Measurements from ENCODE around the gene ZNF778. TPM values are rescaled to one million over a fixed set of nuclear protein-coding genes. Genes with fewer than 3 reads are reported as not detected.

The ZNF778 gene
- total and polyA plus RNA-seq, 12 donors, result 1.9 to 20.5 (median 8.4) TPM

- Histone ChIP-seq H3K4me3 (peak overlapping the region in 1 of 4 donors; percentile 82), H3K27ac (peak overlapping the region in 1 of 5 donors; percentile 82), H3K9me3 (replicated peaks in 1 of 3) (peaks cover 0 to 3% (median 0%) of the 10 kb centered on the region in 3 donors), H3K36me3 (replicated peaks in 1 of 2) (no peaks in the 10 kb centered on the region), H3K27me3 (no peaks in the 10 kb centered on the region), H3K4me1 (replicated peaks in 1 of 2) (peaks cover 7 to 8% of the 10 kb centered on the region in 2 donors)
- no peak for DNase-seq
- 49 to 79% (median 62%) methylated on average over 22 to 69 of the region's 69 CpGs for WGBS, 4 donors
- intact Hi-C loops (cut with DNase I), result loop anchor here in 1 of 2 donors (10.0 kb wide), 1 partner anchor 256 kb away; the partner anchor contains the start of gene SPG7
- no peak for TF ChIP-seq POLR2A (IDR thresholded peaks at IDR 0.05)
- no peak for TF ChIP-seq CTCF (IDR thresholded peaks at IDR 0.05)
These were observed 30.9 kb downstream of the ZNF778 start for GRCh38 chr16:89248196-89248982.

- Histone ChIP-seq H3K4me1 (replicated peaks in 1 of 2) (peaks cover 11 to 13% of the 10 kb centered on the region in 2 donors), H3K27ac (no peak overlapping the region), H3K4me3 (no peak overlapping the region), H3K36me3 (replicated peaks in 1 of 2) (no peaks in the 10 kb centered on the region), H3K9me3 (replicated peaks in 1 of 3) (peaks cover 0 to 3% (median 0%) of the 10 kb centered on the region in 3 donors), H3K27me3 (no peaks in the 10 kb centered on the region)
- 95 to 97% (median 95%) methylated on average over 10 of the region's 10 CpGs for WGBS, 4 donors
- no peak for DNase-seq
- intact Hi-C loops (cut with DNase I), result no loop called here
- TF ChIP-seq POLR2A (IDR thresholded peaks at IDR 0.05), result no peak
- no peak for TF ChIP-seq CTCF (IDR thresholded peaks at IDR 0.05)
These were observed 36.2 kb downstream of the ZNF778 start for GRCh38 chr16:89253548-89254287.

GRCh38 chr16:89256651-89257254 lies 39.2 kb downstream of the ZNF778 start:
- WGBS, 4 donors, result 4 to 20% (median 11%) methylated on average over 9 to 57 of the region's 57 CpGs
- Histone ChIP-seq H3K27me3 (no peaks in the 10 kb centered on the region), H3K36me3 (replicated peaks in 1 of 2) (no peaks in the 10 kb centered on the region), H3K9me3 (replicated peaks in 1 of 3) (no peaks in the 10 kb centered on the region), H3K4me1 (replicated peaks in 1 of 2) (peaks cover 11 to 13% of the 10 kb centered on the region in 2 donors), H3K27ac (peak overlapping the region in 2 of 5 donors; percentile 1 to 74), H3K4me3 (peak overlapping the region in 1 of 4 donors; percentile 57)
- intact Hi-C loops (cut with DNase I), result no loop called here
- peak; percentile 66 to 87 (median 82) for DNase-seq
- TF ChIP-seq CTCF (IDR thresholded peaks at IDR 0.05) (no peak), POLR2A (IDR thresholded peaks at IDR 0.05) (peak in 1 of 2 donors; percentile 49)

DNA sequence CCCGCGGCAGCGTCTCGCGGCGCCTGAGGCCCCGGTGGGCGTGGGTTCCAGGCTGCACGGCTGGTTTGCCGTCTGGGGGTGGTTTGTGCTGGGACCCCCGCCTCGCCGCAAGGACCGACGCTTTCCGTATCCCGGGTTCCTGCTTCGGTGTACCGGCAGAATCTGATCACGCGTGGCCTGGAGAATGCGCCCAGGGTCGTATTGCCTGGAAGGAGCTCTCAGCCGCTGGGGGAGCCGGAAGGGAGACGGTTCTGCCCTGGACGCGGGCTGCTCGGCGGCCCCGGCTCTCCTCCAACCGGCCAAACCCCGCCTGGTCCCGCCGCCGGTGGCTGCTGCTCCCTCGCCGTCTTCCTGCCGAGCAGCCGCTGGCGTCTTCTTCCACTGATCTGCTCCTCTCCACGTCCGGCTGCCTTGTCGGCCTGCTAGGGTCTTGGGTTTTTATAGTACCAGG lies 39.8 kb downstream of the ZNF778 start:
- H3K4me3 ChIP-seq, result peak overlapping the region in 1 of 4 donors; percentile 57
- H3K9me3 ChIP-seq (replicated peaks in 1 of 3), result no peaks in the 10 kb centered on the region
- WGBS, 4 donors, result 3 to 27% (median 6%) methylated on average over 4 to 44 of the region's 44 CpGs
- peak overlapping the region in 2 of 5 donors; percentile 1 to 74 for H3K27ac ChIP-seq
- TF ChIP-seq POLR2A (IDR thresholded peaks at IDR 0.05) (no peak), CTCF (IDR thresholded peaks at IDR 0.05) (no peak)
- peaks cover 11 to 13% of the 10 kb centered on the region in 2 donors for H3K4me1 ChIP-seq (replicated peaks in 1 of 2)
- intact Hi-C loops (cut with DNase I), result no loop called here
- DNase-seq, result peak in 3 of 7 donors; percentile 34 to 42 (median 35)
- H3K36me3 ChIP-seq (replicated peaks in 1 of 2), result no peaks in the 10 kb centered on the region
- no peaks in the 10 kb centered on the region for H3K27me3 ChIP-seq
